KMS-11 (cell line): Measurements from ENCODE around the gene FMNL3.

Experiments used
- H2AFZ ChIP-seq: fragments of 200-600 bp; sonication (generic); 2 replicates; pipeline ENCODE4 v1.6.1; 2016; ENCODE audit warnings: antibody characterized with exemption, mixed run types, low read depth
- H3K27ac ChIP-seq: fragments of 200-600 bp; sonication (generic); 2 replicates; pipeline ENCODE4 v1.6.1; 2016; ENCODE audit warnings: mild to moderate bottlenecking, mixed run types
- H3K27me3 ChIP-seq: fragments of 200-600 bp; sonication (generic); 2 replicates; pipeline ENCODE4 v1.6.1; 2017; ENCODE audit warnings: mild to moderate bottlenecking, low read depth, mixed run types, moderate library complexity; ENCODE audit not compliant: insufficient read depth
- H3K36me3 ChIP-seq: fragments of 200-600 bp; sonication (generic); 2 replicates; pipeline ENCODE4 v1.6.1; 2017; ENCODE audit warnings: mild to moderate bottlenecking, mixed run types; ENCODE audit not compliant: insufficient read depth
- H3K4me1 ChIP-seq: fragments of 200-600 bp; sonication (generic); 2 replicates; pipeline ENCODE4 v1.6.1; 2016; ENCODE audit warnings: mild to moderate bottlenecking, low read depth, mixed run types; ENCODE audit not compliant: poor library complexity, severe bottlenecking
- H3K4me2 ChIP-seq: fragments of 200-600 bp; sonication (generic); 2 replicates; pipeline ENCODE4 v1.7.0; 2016; ENCODE audit warnings: mild to moderate bottlenecking, mixed run types
- H3K4me3 ChIP-seq: fragments of 200-600 bp; sonication (generic); IDR thresholded peaks from 2 replicates; pipeline ENCODE4 v1.6.1; 2017; ENCODE audit warnings: low read depth, low read length, mixed read lengths; ENCODE audit not compliant: insufficient read depth
- H3K79me2 ChIP-seq: fragments of 200-600 bp; sonication (generic); 2 replicates; pipeline ENCODE4 v1.6.1; 2016; ENCODE audit warnings: low read depth, mixed run types; ENCODE audit not compliant: insufficient read depth
- H3K9ac ChIP-seq: fragments of 200-600 bp; sonication (generic); 2 replicates; pipeline ENCODE4 v1.6.1; 2016; ENCODE audit warnings: mild to moderate bottlenecking, mixed run types
- H4K20me1 ChIP-seq: fragments of 200-600 bp; sonication (generic); 2 replicates; pipeline ENCODE4 v1.6.1; 2016; ENCODE audit warnings: mild to moderate bottlenecking, mixed run types; ENCODE audit not compliant: insufficient read depth
- CTCF ChIP-seq: fragments of 200-600 bp; sonication (generic); conservative IDR thresholded peaks from 2 replicates; pipeline ENCODE4 v1.6.1; 2017; ENCODE audit warnings: low read depth, mild to moderate bottlenecking, antibody characterized with exemption, low read length, moderate library complexity, mixed read lengths

Gene FMNL3

GRCh38 chr12:49698619-49699545 is 8.3 kb downstream of the FMNL3 start:
- no peak for TF ChIP-seq CTCF
- H3K4me3 ChIP-seq, result no peak overlapping the region
- H3K4me2 ChIP-seq, result peak overlapping the region; percentile 73
- H3K27me3 ChIP-seq, result no peaks in the 10 kb centered on the region
- no peaks in the 10 kb centered on the region; the same call in 1 of the 2 replicates for H3K79me2 ChIP-seq
- H3K27ac ChIP-seq, result peak overlapping the region; percentile 32; the same call in 1 of the 2 replicates
- no peaks in the 10 kb centered on the region for H4K20me1 ChIP-seq
- H3K4me1 ChIP-seq, result peaks cover 48% of the 10 kb centered on the region
- H3K36me3 ChIP-seq, result no peaks in the 10 kb centered on the region
- no peak overlapping the region for H3K9ac ChIP-seq
- no peak overlapping the region for H2AFZ ChIP-seq

- Histone ChIP-seq H3K4me1 (peaks cover 43% of the 10 kb centered on the region), H3K27ac (no peak overlapping the region), H3K36me3 (no peaks in the 10 kb centered on the region), H3K9ac (no peak overlapping the region), H3K79me2 (peaks cover 3% of the 10 kb centered on the region; the same call in 1 of the 2 replicates), H3K27me3 (no peaks in the 10 kb centered on the region), H4K20me1 (no peaks in the 10 kb centered on the region), H2AFZ (no peak overlapping the region), H3K4me3 (no peak overlapping the region), H3K4me2 (peak overlapping the region; percentile 73; the same call in 1 of the 2 replicates)
- TF ChIP-seq CTCF, result no peak
Observed at GRCh38 chr12:49697808-49698207, 9.4 kb downstream of the FMNL3 start.

- Histone ChIP-seq H3K4me2 (no peak overlapping the region), H3K36me3 (no peaks in the 10 kb centered on the region), H2AFZ (no peak overlapping the region), H3K27ac (no peak overlapping the region), H3K4me1 (peaks cover 46% of the 10 kb centered on the region), H3K79me2 (peaks cover 10% of the 10 kb centered on the region; the same call in 1 of the 2 replicates), H3K4me3 (no peak overlapping the region), H3K27me3 (no peaks in the 10 kb centered on the region), H4K20me1 (no peaks in the 10 kb centered on the region), H3K9ac (no peak overlapping the region)
- no peak for TF ChIP-seq CTCF
Observed at GRCh38 chr12:49696723-49697122, 10.5 kb downstream of the FMNL3 start.

- H3K36me3 ChIP-seq, result no peaks in the 10 kb centered on the region
- H3K4me1 ChIP-seq, result peaks cover 58% of the 10 kb centered on the region
- no peak overlapping the region for H3K9ac ChIP-seq
- H4K20me1 ChIP-seq, result no peaks in the 10 kb centered on the region
- H3K79me2 ChIP-seq, result peaks cover 10% of the 10 kb centered on the region; the same call in 1 of the 2 replicates
- no peaks in the 10 kb centered on the region for H3K27me3 ChIP-seq
- no peak overlapping the region for H3K4me3 ChIP-seq
- H3K4me2 ChIP-seq, result no peak overlapping the region
- H3K27ac ChIP-seq, result no peak overlapping the region
- no peak for TF ChIP-seq CTCF
- H2AFZ ChIP-seq, result no peak overlapping the region
Observed at GRCh38 chr12:49693931-49694444, 13.2 kb downstream of the FMNL3 start.
